Tibial nerve (tissue), 4 donors: ENCODE data around the gene SLC17A7.
"Not testable (repeated sequence)": the region's sequence is repeated elsewhere in the genome, so short reads cannot be mapped to it uniquely, and the experiment has no call there.

ENCODE experiments used
- CTCF ChIP-seq, 5 experiments: fragments of 200-600 bp in 3 of 5; fragments of 450-650 bp in 2 of 5; sonication (generic) in 3 of 5; IDR thresholded peaks; one replicate each; pipeline ENCODE4 v1.5.1; 2016 to 2019; ENCODE audit warnings: antibody characterized with exemption in 5 of 5, mild to moderate bottlenecking in 3 of 5, moderate library complexity in 2 of 5
- EP300 ChIP-seq, 2 donors: sonication (generic); formaldehyde crosslinking; IDR thresholded peaks; one replicate each; pipeline ENCODE4 v1.6.1; 2017; ENCODE audit warnings: antibody characterized with exemption in 2 of 2, mild to moderate bottlenecking in 1 of 2

- not testable (repeated sequence) for TF ChIP-seq EP300, CTCF (IDR thresholded peaks at IDR 0.05)
Observed at GRCh38 chr19:49461130-49461529, 19.8 kb upstream of the SLC17A7 start.
